ENCODE measurements around the gene CRACDL.

The CRACDL gene

GRCh38 chr2:98835831-98836385, 100.1 kb downstream of the CRACDL start:
- no peak for DNase-seq
- in situ Hi-C loops (cut with HindIII; ENCODE audit: low pct_ligation_motif_present, low pct_unique_long_range_greater_than_20kb, low sequenced_read_pairs) = no loop called here

- in situ Hi-C loops (cut with HindIII; ENCODE audit: low pct_ligation_motif_present, low pct_unique_long_range_greater_than_20kb, low sequenced_read_pairs) = no loop called here
- DNase-seq = no peak
Measured at GRCh38 chr2:98833917-98834263, 102.1 kb downstream of the CRACDL start.

- no peak for DNase-seq
- in situ Hi-C loops (cut with HindIII; ENCODE audit: low pct_ligation_motif_present, low pct_unique_long_range_greater_than_20kb, low sequenced_read_pairs) = no loop called here
Measured at GRCh38 chr2:98833172-98833916, 102.7 kb downstream of the CRACDL start.

- no peak for DNase-seq
- in situ Hi-C loops (cut with HindIII; ENCODE audit: low pct_ligation_motif_present, low pct_unique_long_range_greater_than_20kb, low sequenced_read_pairs) = no loop called here
Measured at GRCh38 chr2:98832172-98832571, 103.9 kb downstream of the CRACDL start.

GRCh38 chr2:98830571-98831145, 105.4 kb downstream of the CRACDL start:
- in situ Hi-C loops (cut with HindIII; ENCODE audit: low pct_ligation_motif_present, low pct_unique_long_range_greater_than_20kb, low sequenced_read_pairs) = no loop called here
- no peak for DNase-seq

- DNase-seq = no peak
- in situ Hi-C loops (cut with HindIII; ENCODE audit: low pct_ligation_motif_present, low pct_unique_long_range_greater_than_20kb, low sequenced_read_pairs) = no loop called here
Measured at GRCh38 chr2:98829581-98830270, 106.3 kb downstream of the CRACDL start.

- in situ Hi-C loops (cut with HindIII; ENCODE audit: low pct_ligation_motif_present, low pct_unique_long_range_greater_than_20kb, low sequenced_read_pairs) = no loop called here
- DNase-seq = no peak
Measured at GRCh38 chr2:98828793-98829371, 107.1 kb downstream of the CRACDL start.

GRCh38 chr2:98828369-98828744, 107.7 kb downstream of the CRACDL start:
- in situ Hi-C loops (cut with HindIII; ENCODE audit: low pct_ligation_motif_present, low pct_unique_long_range_greater_than_20kb, low sequenced_read_pairs) = no loop called here
- no peak for DNase-seq

GRCh38 chr2:98827625-98828368, 108.2 kb downstream of the CRACDL start:
- in situ Hi-C loops (cut with HindIII; ENCODE audit: low pct_ligation_motif_present, low pct_unique_long_range_greater_than_20kb, low sequenced_read_pairs) = no loop called here
- no peak for DNase-seq

GRCh38 chr2:98826856-98827255, 109.2 kb downstream of the CRACDL start:
- in situ Hi-C loops (cut with HindIII; ENCODE audit: low pct_ligation_motif_present, low pct_unique_long_range_greater_than_20kb, low sequenced_read_pairs) = no loop called here
- no peak for DNase-seq

GRCh38 chr2:98825858-98826257, 110.2 kb downstream of the CRACDL start:
- in situ Hi-C loops (cut with HindIII; ENCODE audit: low pct_ligation_motif_present, low pct_unique_long_range_greater_than_20kb, low sequenced_read_pairs) = no loop called here
- no peak for DNase-seq

- DNase-seq = no peak
- in situ Hi-C loops (cut with HindIII; ENCODE audit: low pct_ligation_motif_present, low pct_unique_long_range_greater_than_20kb, low sequenced_read_pairs) = no loop called here
Measured at GRCh38 chr2:98825404-98825803, 110.6 kb downstream of the CRACDL start.

- DNase-seq = no peak
- in situ Hi-C loops (cut with HindIII; ENCODE audit: low pct_ligation_motif_present, low pct_unique_long_range_greater_than_20kb, low sequenced_read_pairs) = no loop called here
Measured at GRCh38 chr2:98825020-98825350, 111.0 kb downstream of the CRACDL start.

- DNase-seq = no peak
- in situ Hi-C loops (cut with HindIII; ENCODE audit: low pct_ligation_motif_present, low pct_unique_long_range_greater_than_20kb, low sequenced_read_pairs) = no loop called here
Measured at GRCh38 chr2:98824256-98825019, 111.6 kb downstream of the CRACDL start.

- in situ Hi-C loops (cut with HindIII; ENCODE audit: low pct_ligation_motif_present, low pct_unique_long_range_greater_than_20kb, low sequenced_read_pairs) = no loop called here
- no peak for DNase-seq
Measured at GRCh38 chr2:98823196-98824170, 112.5 kb downstream of the CRACDL start.

- in situ Hi-C loops (cut with HindIII; ENCODE audit: low pct_ligation_motif_present, low pct_unique_long_range_greater_than_20kb, low sequenced_read_pairs) = no loop called here
Measured at GRCh38 chr2:98822301-98823164, 113.5 kb downstream of the CRACDL start.

More at GRCh38 chr2:98822301-98823164, 113.5 kb downstream of the CRACDL start:
- DNase-seq = peak; percentile 38

Data from ACHN (cell line).